HUES64 (cell line): ENCODE results near the gene DPPA4.
A peak's percentile ranks its signal among the peaks of the same experiment; 100 is the strongest.

ENCODE experiments used
- H3K27ac ChIP-seq: 2 replicates; pipeline ENCODE4 v1.7.0; 2013; ENCODE audit warnings: low read depth, low read length, inconsistent platforms
- H3K27me3 ChIP-seq: 2 replicates; pipeline ENCODE4 v1.6.1; 2013; ENCODE audit warnings: mild to moderate bottlenecking, low read length; ENCODE audit not compliant: insufficient read depth
- H3K36me3 ChIP-seq: 2 replicates; pipeline ENCODE4 v1.6.1; 2013; ENCODE audit warnings: mild to moderate bottlenecking, low read length; ENCODE audit not compliant: insufficient read depth
- H3K4me1 ChIP-seq: 2 replicates; pipeline ENCODE4 v1.6.1; 2013; ENCODE audit warnings: mild to moderate bottlenecking, low read length, moderate library complexity; ENCODE audit not compliant: insufficient read depth
- H3K4me3 ChIP-seq: 2 replicates; pipeline ENCODE4 v1.5.1; 2013; ENCODE audit warnings: mild to moderate bottlenecking, low read length, moderate library complexity
- H3K9ac ChIP-seq: 2 replicates; pipeline ENCODE4 v1.6.1; 2013; ENCODE audit warnings: mild to moderate bottlenecking, low read depth, low read length
- H3K9me3 ChIP-seq: 2 replicates; pipeline ENCODE4 v1.6.1; 2013; ENCODE audit warnings: low read depth, low read length; ENCODE audit not compliant: insufficient read depth
- WGBS: fragments of 150-250, 120-280 bp; methylation state at CpG from one replicate; pipeline ENCODE4 v1.1.7; 2013; ENCODE audit warnings: missing lambda C conversion rate; 5-methylcytosine and 5-hydroxymethylcytosine counted together

DPPA4 gene

DNA sequence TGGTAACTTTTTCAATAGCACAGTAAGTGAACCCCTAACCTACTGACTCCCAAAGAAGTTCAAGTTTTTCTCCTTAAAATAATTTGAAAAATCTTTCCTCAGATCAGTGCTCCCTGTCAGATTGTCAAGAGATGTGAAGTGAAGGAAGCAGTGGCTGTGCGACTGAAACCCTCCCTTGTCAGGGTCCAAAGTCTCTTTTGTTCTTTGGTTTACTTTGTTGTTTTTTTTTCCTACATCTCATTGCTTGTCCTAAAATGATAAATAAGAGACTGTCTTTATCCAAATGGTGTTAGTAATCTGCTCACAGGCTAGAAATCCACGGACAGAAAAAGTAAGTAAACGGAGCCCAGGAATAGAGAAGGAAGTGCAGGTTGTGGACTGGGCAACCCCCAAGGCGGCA is 976 bp upstream of the DPPA4 start:
- Histone ChIP-seq H3K4me1 (peaks cover 21% of the 10 kb centered on the region), H3K4me3 (peak overlapping the region; percentile 94), H3K9ac (peak overlapping the region; percentile 99), H3K27ac (peak overlapping the region; percentile 93), H3K9me3 (no peaks in the 10 kb centered on the region), H3K27me3 (no peaks in the 10 kb centered on the region), H3K36me3 (peaks cover 37% of the 10 kb centered on the region)
- whole genome bisulfite sequencing = 20% methylated on average over 4 of the region's 4 CpGs

DNA sequence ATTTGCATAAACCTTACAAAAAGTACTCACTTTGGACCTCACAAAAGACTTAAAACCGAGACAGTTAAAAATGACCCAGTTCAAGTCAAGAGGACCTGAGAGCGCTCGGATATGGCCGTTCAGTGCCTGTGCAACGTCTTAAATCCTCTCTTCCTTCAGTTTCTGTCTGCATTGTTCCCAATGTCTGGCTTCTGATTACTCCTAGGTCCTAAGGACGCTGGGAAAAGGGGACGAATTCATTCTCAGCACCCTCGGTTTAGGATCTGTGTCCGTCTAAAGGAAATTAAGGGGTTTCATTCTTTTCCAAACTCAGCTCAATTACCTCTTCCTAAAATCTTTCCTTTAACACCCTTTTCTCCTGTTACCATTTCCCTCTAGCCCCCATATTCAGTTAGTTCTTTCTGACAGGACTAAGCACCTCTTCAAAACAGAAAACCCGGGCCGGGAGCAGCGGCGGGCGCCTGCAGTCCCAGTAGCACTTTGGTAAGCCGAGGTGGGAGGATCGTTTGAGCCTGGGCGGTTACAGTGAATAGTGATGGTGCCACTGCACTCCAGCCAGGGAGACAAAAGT is 970 bp downstream of the DPPA4 start:
- peak overlapping the region; percentile 99 for H3K9ac ChIP-seq

DNA sequence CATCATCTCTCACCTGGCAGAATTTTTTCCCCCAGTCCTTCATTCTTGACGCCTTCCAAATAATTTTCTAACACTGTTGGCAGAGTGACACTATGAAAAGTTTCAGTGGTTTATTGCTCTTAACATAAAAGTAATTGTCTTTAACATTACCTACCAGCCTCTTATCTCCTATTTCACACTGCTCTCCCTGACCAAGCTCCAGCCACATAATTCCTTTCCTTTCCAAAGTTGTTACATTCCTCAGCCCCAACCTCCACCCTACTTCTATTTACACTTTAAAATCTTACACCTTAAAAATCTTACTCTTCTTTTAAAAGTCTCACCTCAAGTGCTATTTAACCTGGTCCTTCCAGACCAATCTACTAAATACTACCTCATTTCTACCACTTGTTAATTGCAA is 2.8 kb downstream of the DPPA4 start:
- peak overlapping the region; percentile 94 for H3K4me3 ChIP-seq
- peaks cover 69% of the 10 kb centered on the region for H3K36me3 ChIP-seq
- H3K9ac ChIP-seq = peak overlapping the region; percentile 99

More for the DNA sequence above, 970 bp downstream of the DPPA4 start:
- WGBS = 0% methylated on average over 17 of the region's 17 CpGs
- peaks cover 31% of the 10 kb centered on the region for H3K4me1 ChIP-seq
- H3K9me3 ChIP-seq = no peaks in the 10 kb centered on the region
- peak overlapping the region; percentile 94 for H3K4me3 ChIP-seq
- no peaks in the 10 kb centered on the region for H3K27me3 ChIP-seq
- peaks cover 51% of the 10 kb centered on the region for H3K36me3 ChIP-seq
- H3K27ac ChIP-seq = peak overlapping the region; percentile 93

DNA sequence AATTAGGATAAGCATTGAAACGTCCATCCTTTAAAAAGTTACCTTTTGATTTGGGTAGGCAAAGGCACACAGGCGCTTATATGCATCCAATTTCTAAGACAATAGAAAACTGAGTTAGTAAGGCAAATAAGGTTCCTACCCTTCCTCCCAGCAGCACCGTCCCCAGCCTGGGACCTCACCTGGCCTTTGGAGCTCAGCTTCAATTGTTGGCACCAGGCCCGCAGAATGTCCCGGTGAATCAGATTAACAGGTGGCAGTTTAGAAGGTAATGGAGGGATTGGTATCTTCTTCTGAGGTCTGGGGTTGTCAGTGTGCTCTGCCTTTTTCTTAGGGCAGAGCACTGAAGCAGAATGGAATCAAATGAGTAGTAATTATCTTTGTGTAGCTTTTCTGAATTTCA is 5.7 kb downstream of the DPPA4 start:
- peaks cover 10% of the 10 kb centered on the region for H3K4me1 ChIP-seq
- H3K4me3 ChIP-seq = peak overlapping the region; percentile 38
- WGBS = 75% methylated on average over 5 of the region's 5 CpGs
- peaks cover 97% of the 10 kb centered on the region for H3K36me3 ChIP-seq
- H3K9ac ChIP-seq = peak overlapping the region; percentile 33; the same call in 1 of the 2 replicates
- no peaks in the 10 kb centered on the region for H3K27me3 ChIP-seq
- H3K27ac ChIP-seq = no peak overlapping the region; the same call in 1 of the 2 replicates
- H3K9me3 ChIP-seq = no peaks in the 10 kb centered on the region

More for the DNA sequence above, 2.8 kb downstream of the DPPA4 start:
- peak overlapping the region; percentile 8; the same call in 1 of the 2 replicates for H3K27ac ChIP-seq
- peaks cover 22% of the 10 kb centered on the region for H3K4me1 ChIP-seq
- no peaks in the 10 kb centered on the region for H3K27me3 ChIP-seq
- no peaks in the 10 kb centered on the region for H3K9me3 ChIP-seq
- WGBS = 0% methylated on average over 1 of the region's 1 CpG

DNA sequence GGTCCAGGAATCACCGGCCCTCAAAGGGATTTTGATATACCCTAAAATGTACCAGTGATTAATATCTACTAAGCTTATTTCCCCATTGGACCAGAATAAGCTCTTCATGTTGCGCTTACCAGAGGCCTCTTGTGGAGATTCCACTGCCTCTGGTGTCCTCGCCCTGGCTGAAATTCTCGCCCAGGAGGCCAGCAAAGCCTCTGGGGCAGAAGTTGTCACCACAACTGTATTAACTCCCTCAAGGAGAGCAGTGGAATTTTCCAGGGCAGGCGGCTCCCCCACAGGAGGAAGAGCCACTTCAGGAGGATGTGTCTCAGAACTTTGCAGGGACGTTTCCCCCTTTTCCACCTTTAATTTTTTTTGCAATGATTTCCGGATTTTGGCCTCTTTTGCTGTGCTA is 6.9 kb downstream of the DPPA4 start:
- Histone ChIP-seq H3K4me1 (peaks cover 10% of the 10 kb centered on the region), H3K9ac (no peak overlapping the region), H3K36me3 (peaks cover 97% of the 10 kb centered on the region), H3K27me3 (no peaks in the 10 kb centered on the region), H3K4me3 (peak overlapping the region; percentile 17; the same call in 1 of the 2 replicates), H3K9me3 (no peaks in the 10 kb centered on the region), H3K27ac (peak overlapping the region; percentile 33; the same call in 1 of the 2 replicates)
- WGBS = 90% methylated on average over 6 of the region's 7 CpGs

DNA sequence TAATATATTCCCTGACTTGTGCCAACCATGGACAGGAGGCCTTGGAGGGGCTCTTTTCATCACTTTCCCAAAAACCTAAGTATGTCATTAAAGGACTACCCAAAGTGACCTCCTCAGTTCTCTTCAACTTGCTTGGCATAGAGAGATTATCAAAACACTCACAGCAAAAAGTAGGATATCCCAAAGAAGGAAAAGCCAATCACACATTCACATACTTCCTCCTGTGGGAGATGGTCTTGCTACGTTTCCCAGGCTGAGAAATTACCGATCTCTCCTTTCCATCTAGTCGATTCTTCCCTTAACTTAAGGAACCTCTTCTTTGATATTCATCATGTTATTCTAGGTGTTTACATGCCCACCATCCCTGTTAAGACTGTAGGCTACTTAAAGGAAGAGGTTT is 9.1 kb downstream of the DPPA4 start:
- no peak overlapping the region for H3K4me3 ChIP-seq
- H3K27me3 ChIP-seq = no peaks in the 10 kb centered on the region
- no peaks in the 10 kb centered on the region for H3K9me3 ChIP-seq
- no peak overlapping the region for H3K27ac ChIP-seq
- H3K4me1 ChIP-seq = peaks cover 10% of the 10 kb centered on the region
- no peak overlapping the region for H3K9ac ChIP-seq
- peaks cover 75% of the 10 kb centered on the region for H3K36me3 ChIP-seq
- WGBS = 95% methylated on average over 3 of the region's 3 CpGs

DNA sequence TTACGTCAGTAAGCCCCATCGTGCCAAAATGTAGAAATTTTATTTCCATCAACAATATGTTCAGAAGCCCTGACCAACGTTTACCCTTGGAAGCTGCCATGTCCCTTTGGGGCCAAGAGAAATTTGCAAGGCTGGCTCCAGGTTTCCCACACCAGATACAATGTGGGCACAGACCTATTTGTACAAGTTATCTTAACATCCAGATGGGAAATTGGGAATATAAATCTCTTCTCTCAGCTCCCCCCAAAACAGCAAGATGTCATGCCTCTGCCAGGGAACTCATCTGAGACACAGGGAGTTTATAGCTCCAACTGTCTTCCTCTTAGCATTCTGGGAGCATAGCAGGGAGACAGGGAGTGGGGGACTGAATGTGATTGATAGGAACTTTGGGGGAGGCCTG is 11.7 kb downstream of the DPPA4 start:
- WGBS = 74% methylated on average over 3 of the region's 3 CpGs
- no peaks in the 10 kb centered on the region; the same call in 1 of the 2 replicates for H3K4me1 ChIP-seq
- peak overlapping the region; percentile 40; the same call in 1 of the 2 replicates for H3K27ac ChIP-seq
- peaks cover 50% of the 10 kb centered on the region for H3K36me3 ChIP-seq
- H3K9me3 ChIP-seq = no peaks in the 10 kb centered on the region
- no peaks in the 10 kb centered on the region for H3K27me3 ChIP-seq
- H3K9ac ChIP-seq = no peak overlapping the region
- H3K4me3 ChIP-seq = no peak overlapping the region

DNA sequence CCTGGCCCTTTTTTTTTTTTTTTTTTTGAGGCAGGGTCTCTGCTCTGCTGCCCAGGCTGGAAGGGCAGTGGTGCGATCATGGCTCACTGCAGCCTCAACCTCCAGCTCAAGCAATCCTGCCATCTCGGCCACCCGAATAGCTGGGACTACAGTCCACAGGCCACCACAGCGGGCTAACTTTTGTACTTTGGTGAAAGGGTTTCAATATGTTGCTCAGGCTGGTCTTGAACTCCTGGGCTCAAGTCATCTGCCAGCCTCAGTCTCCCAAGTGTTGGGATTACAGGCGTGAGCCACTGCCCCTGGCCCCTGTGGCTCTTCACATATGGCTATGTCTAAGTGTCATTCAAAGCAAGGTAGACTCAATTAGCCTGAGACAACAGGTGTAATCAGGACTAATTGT is 12.2 kb downstream of the DPPA4 start:
- H3K4me3 ChIP-seq = no peak overlapping the region
- peaks cover 44% of the 10 kb centered on the region for H3K36me3 ChIP-seq
- 86% methylated on average over 5 of the region's 5 CpGs for WGBS
- no peaks in the 10 kb centered on the region; the same call in 1 of the 2 replicates for H3K4me1 ChIP-seq
- no peaks in the 10 kb centered on the region for H3K9me3 ChIP-seq
- H3K27me3 ChIP-seq = no peaks in the 10 kb centered on the region
- H3K27ac ChIP-seq = no peak overlapping the region
- H3K9ac ChIP-seq = no peak overlapping the region

DNA sequence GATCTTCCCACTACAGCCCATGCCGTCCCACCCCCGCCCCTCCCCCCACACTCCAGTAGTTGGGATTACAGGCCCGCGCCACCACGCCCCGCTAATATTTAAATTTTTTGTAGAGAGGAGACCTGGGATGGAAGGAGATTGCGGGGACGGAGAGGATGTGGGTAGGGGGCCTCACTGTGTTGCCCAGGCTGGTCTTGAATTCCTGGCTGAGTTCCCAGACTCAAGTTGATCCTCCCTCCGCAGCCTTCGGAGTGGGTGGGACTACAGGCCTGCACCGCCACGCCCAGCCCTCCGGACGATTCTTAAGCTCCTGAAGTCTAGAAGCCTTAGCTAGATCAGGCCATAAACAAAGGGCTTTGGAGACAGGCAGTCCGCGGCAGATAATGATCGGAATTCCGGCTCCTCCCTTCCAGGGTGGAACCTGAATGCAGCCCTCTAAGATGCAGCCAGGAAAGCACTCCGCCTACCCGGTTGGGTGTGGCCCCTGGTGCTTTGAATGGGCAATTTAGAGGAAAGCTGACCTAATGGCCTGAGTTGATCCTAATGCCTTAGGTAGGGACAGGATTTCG is 21.1 kb downstream of the DPPA4 start, which contains the start of gene DPPA2:
DPPA2 (minus strand) TSS at position 356 of the 569 bp plus-strand sequence. CDS start 1,975 bp downstream, outside the sequence.
- Histone ChIP-seq H3K27me3 (no peaks in the 10 kb centered on the region), H3K4me3 (no peak within 1 kb of the TSS; the same call in 1 of the 2 replicates), H3K9ac (no peak within 1 kb of the TSS), H3K27ac (no peak within 1 kb of the TSS), H3K36me3 (no peaks in the 10 kb centered on the region), H3K9me3 (no peaks in the 10 kb centered on the region), H3K4me1 (peaks cover 30% of the 10 kb centered on the region)
- WGBS = 71% methylated on average over 18 of the region's 21 CpGs

DNA sequence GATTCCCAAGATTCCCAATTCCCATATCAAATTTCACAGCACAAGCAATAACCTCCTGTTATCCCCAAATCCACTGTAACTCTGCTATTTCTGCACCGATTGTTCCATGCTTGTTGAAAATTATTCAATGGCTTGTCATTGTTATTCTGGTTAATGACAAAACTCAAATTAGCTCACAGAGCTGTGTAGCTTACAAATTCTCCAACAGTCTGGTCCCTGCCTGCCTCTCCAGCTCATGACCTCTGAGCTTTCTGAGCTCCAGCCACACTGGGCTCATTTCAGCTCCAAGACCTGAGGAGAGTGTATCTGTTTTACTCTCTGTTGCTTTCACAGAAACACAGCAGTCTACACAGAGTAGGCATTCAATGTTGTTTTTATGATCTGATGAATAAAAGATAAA is 24.3 kb downstream of the DPPA4 start:
- Histone ChIP-seq H3K27ac (no peak overlapping the region), H3K9ac (no peak overlapping the region), H3K36me3 (no peaks in the 10 kb centered on the region; the same call in 1 of the 2 replicates), H3K4me3 (no peak overlapping the region), H3K4me1 (peaks cover 30% of the 10 kb centered on the region), H3K27me3 (no peaks in the 10 kb centered on the region), H3K9me3 (no peaks in the 10 kb centered on the region)
- 100% methylated on average over 1 of the region's 1 CpG for WGBS

DNA sequence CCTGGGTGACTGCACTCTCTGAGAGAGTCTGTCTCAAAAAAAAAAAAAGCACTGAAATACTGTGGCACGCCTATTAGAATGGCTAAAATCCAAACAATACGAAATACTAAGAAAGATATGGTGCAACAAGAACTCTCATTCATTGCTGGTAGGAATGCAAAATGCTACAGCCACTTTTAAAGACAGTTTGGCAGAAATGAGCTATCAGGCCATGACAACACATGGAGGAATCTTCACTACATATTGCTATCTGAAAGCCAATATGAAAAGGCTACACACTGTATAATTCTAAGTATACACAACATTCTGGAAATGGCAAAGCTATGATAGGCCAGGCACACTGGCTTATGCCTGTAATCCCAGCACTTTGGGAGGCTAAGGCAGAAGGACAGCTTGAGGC is 39.9 kb downstream of the DPPA4 start:
- Histone ChIP-seq H3K9ac (no peak overlapping the region), H3K27ac (no peak overlapping the region), H3K36me3 (no peaks in the 10 kb centered on the region), H3K27me3 (no peaks in the 10 kb centered on the region), H3K9me3 (no peaks in the 10 kb centered on the region), H3K4me1 (no peaks in the 10 kb centered on the region), H3K4me3 (no peak overlapping the region)
- 100% methylated on average over 2 of the region's 2 CpGs for WGBS
